ENCODE results near the gene EIF5A2. TPM values are rescaled to one million over a fixed set of nuclear protein-coding genes. Genes with fewer than 3 reads are reported as not detected.

Gene EIF5A2
- total and polyA plus RNA-seq, 3 experiments from 2014 or later, result 10.8 to 18.6 (median 12.4) TPM

Other genes starting within 250 kb of the EIF5A2 start
- 100 to 1,000 TPM; 217 to 228 TPM for gene RPL22L1, start 38.4 kb downstream of the EIF5A2 start, total RNA-seq
- 42.9 TPM for gene RPL22L1, start 38.4 kb downstream of the EIF5A2 start, polyA plus RNA-seq
- not detected for gene SLC2A2, start 118.1 kb upstream of the EIF5A2 start, total RNA-seq
- gene SLC2A2, start 118.1 kb upstream of the EIF5A2 start, polyA plus RNA-seq, result not detected

Data from CD8-positive, alpha-beta memory T cell (primary cell).